Measurements from ENCODE around the gene SERPINA12.

Gene SERPINA12

DNA sequence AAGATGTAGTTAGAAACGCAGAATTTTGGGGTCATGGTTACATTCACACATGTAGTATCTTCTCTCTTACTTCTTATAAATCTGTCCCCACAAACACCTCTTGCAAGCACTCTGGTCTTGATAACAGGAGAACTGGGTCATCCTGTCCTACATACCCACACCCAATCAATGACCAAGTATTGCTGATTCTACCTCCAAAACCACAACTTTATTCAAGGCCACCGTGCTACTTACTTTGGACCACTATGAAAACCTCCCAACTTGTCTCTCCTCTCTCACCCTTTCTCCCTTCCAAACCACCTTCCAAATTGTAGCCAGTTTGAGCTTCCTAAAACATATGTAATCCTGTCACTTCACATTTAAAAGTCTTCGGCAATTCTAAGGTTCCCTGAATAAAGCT is 62.1 kb downstream of the SERPINA12 start:
- H3K9me3 ChIP-seq (ENCODE audit: control insufficient read depth in 5 of 5, low read length in 5 of 5): no peaks in the 10 kb centered on the region
- H3K9ac ChIP-seq (ENCODE audit: low read length in 5 of 5): no peak overlapping the region
- H3K4me3 ChIP-seq (ENCODE audit: low read depth in 1 of 5, low read length in 5 of 5): no peak overlapping the region
- no peaks in the 10 kb centered on the region for H3K4me1 ChIP-seq (ENCODE audit: control insufficient read depth in 5 of 5, insufficient read depth in 5 of 5, low read length in 5 of 5)
- peaks cover 3 to 19% (median 9%) of the 10 kb centered on the region in 5 donors for H3K27me3 ChIP-seq (ENCODE audit: control insufficient read depth in 5 of 5, insufficient read depth in 4 of 5, low read length in 5 of 5)
- H3K36me3 ChIP-seq (ENCODE audit: control insufficient read depth in 5 of 5, insufficient read depth in 5 of 5, low read length in 5 of 5): no peaks in the 10 kb centered on the region
- no peak overlapping the region for H3K27ac ChIP-seq (ENCODE audit: low read depth, low read length)

DNA sequence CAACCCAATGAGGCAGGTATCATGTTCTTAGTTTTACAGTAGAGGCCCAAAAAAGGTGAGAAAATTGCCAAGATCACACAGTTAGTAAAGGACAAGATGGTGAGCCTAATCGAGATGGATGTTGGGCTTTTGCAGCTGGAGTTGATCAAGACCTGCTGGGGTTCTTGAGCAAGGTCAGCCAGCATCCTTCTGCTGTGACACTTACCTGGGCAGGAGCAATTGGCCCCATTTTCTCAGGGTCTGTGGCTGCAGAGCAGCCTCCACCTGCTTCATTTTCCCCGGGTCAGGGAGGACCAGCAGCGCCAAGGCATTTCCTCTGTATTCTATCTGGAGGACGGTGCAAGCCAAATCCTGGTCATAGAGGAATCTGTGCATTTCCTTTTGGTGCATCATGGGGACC is 63.1 kb downstream of the SERPINA12 start:
- H3K36me3 ChIP-seq (ENCODE audit: control insufficient read depth in 5 of 5, insufficient read depth in 5 of 5, low read length in 5 of 5): no peaks in the 10 kb centered on the region
- no peak overlapping the region for H3K4me3 ChIP-seq (ENCODE audit: low read depth in 1 of 5, low read length in 5 of 5)
- H3K27me3 ChIP-seq (ENCODE audit: control insufficient read depth in 5 of 5, insufficient read depth in 4 of 5, low read length in 5 of 5): peaks cover 3 to 19% (median 8%) of the 10 kb centered on the region in 5 donors
- no peaks in the 10 kb centered on the region for H3K4me1 ChIP-seq (ENCODE audit: control insufficient read depth in 5 of 5, insufficient read depth in 5 of 5, low read length in 5 of 5)
- no peak overlapping the region for H3K27ac ChIP-seq (ENCODE audit: low read depth, low read length)
- no peak overlapping the region for H3K9ac ChIP-seq (ENCODE audit: low read length in 5 of 5)
- H3K9me3 ChIP-seq (ENCODE audit: control insufficient read depth in 5 of 5, low read length in 5 of 5): no peaks in the 10 kb centered on the region

DNA sequence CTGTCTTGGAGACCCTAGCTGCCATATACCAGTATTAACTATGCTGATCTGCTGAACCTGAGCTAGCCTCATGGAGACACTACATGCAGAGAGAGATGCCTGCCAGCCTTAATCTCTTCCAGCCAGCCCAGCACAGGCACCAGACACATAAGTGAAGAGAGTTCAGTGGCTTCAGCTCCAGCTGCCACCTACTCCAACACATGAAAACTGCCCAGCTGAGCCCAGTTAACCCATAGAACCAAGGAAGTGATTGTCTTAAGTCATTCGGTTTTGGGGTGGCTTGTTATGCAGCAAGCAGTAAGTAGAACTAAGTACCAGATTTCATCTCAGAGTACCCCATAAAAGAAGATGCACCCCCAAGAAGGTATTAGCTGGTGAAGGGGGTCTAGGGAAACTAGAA is 64.3 kb downstream of the SERPINA12 start:
- Histone ChIP-seq H3K9ac (ENCODE audit: low read length in 5 of 5) (no peak overlapping the region), H3K27ac (ENCODE audit: low read depth, low read length) (no peak overlapping the region), H3K36me3 (ENCODE audit: control insufficient read depth in 5 of 5, insufficient read depth in 5 of 5, low read length in 5 of 5) (no peaks in the 10 kb centered on the region), H3K4me3 (ENCODE audit: low read depth in 1 of 5, low read length in 5 of 5) (no peak overlapping the region), H3K27me3 (ENCODE audit: control insufficient read depth in 5 of 5, insufficient read depth in 4 of 5, low read length in 5 of 5) (peaks cover 1 to 10% (median 3%) of the 10 kb centered on the region in 5 donors), H3K9me3 (ENCODE audit: control insufficient read depth in 5 of 5, low read length in 5 of 5) (no peaks in the 10 kb centered on the region), H3K4me1 (ENCODE audit: control insufficient read depth in 5 of 5, insufficient read depth in 5 of 5, low read length in 5 of 5) (no peaks in the 10 kb centered on the region)

DNA sequence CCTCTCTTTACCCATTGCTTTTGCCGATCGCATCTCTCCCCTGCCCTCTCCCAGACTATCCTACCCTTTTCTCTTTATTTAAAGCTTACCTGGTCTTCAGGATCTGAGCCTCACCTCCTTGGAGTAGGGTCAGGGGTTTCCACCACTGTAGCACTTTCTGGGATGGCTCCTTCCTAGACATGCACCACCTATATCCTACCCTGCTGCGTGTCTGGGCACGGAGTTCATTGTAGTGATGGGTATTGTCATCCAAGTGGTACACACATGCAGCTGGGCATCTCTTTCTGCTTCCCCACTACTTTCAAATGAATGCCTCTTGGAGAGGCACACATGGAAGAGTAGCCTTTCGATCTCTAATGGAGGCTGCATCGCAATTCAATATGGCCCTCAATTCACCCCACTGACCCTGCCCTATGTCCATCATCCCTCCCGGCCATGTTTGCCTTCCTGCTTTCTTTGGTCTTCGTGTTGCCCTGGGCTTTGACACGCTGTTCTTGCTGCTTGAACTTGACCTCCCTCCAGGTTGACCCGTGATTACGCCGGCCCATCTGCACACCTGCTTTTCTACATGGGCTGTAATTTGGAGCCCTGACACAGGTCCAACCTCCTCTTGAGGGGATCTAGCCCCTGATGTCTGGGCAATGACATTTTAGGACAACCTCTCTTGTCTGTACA is 67.6 kb downstream of the SERPINA12 start:
- Histone ChIP-seq H3K27me3 (ENCODE audit: control insufficient read depth in 5 of 5, insufficient read depth in 4 of 5, low read length in 5 of 5) (peaks cover 2 to 14% (median 3%) of the 10 kb centered on the region in 5 donors), H3K36me3 (ENCODE audit: control insufficient read depth in 5 of 5, insufficient read depth in 5 of 5, low read length in 5 of 5) (no peaks in the 10 kb centered on the region), H3K9me3 (ENCODE audit: control insufficient read depth in 5 of 5, low read length in 5 of 5) (no peaks in the 10 kb centered on the region), H3K4me1 (ENCODE audit: control insufficient read depth in 5 of 5, insufficient read depth in 5 of 5, low read length in 5 of 5) (no peaks in the 10 kb centered on the region), H3K4me3 (ENCODE audit: low read depth in 1 of 5, low read length in 5 of 5) (no peak overlapping the region), H3K27ac (ENCODE audit: low read depth, low read length) (no peak overlapping the region), H3K9ac (ENCODE audit: low read length in 5 of 5) (no peak overlapping the region)

DNA sequence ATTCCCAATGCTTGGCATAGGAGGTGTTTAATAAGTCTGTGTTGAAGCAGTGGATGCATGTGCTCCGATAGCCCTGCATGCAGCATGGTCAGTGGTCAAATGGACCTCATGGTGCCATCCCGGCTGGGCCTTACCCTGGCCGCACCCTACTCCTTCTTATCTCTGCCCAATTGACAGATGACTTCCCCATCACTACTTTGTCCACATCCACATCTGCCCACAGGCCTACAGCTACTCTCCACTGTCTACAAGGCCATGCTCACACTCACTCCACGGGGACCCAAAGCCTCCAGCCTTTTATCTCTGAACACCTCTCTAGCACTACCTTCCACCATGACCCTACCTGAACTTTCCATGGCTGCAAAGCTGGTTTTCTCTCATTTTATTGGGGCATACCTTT is 68.1 kb downstream of the SERPINA12 start:
- Histone ChIP-seq H3K27ac (ENCODE audit: low read depth, low read length) (no peak overlapping the region), H3K4me1 (ENCODE audit: control insufficient read depth in 5 of 5, insufficient read depth in 5 of 5, low read length in 5 of 5) (no peaks in the 10 kb centered on the region), H3K9me3 (ENCODE audit: control insufficient read depth in 5 of 5, low read length in 5 of 5) (no peaks in the 10 kb centered on the region), H3K4me3 (ENCODE audit: low read depth in 1 of 5, low read length in 5 of 5) (no peak overlapping the region), H3K36me3 (ENCODE audit: control insufficient read depth in 5 of 5, insufficient read depth in 5 of 5, low read length in 5 of 5) (no peaks in the 10 kb centered on the region), H3K9ac (ENCODE audit: low read length in 5 of 5) (no peak overlapping the region), H3K27me3 (ENCODE audit: control insufficient read depth in 5 of 5, insufficient read depth in 4 of 5, low read length in 5 of 5) (peaks cover 2 to 14% (median 3%) of the 10 kb centered on the region in 5 donors)

DNA sequence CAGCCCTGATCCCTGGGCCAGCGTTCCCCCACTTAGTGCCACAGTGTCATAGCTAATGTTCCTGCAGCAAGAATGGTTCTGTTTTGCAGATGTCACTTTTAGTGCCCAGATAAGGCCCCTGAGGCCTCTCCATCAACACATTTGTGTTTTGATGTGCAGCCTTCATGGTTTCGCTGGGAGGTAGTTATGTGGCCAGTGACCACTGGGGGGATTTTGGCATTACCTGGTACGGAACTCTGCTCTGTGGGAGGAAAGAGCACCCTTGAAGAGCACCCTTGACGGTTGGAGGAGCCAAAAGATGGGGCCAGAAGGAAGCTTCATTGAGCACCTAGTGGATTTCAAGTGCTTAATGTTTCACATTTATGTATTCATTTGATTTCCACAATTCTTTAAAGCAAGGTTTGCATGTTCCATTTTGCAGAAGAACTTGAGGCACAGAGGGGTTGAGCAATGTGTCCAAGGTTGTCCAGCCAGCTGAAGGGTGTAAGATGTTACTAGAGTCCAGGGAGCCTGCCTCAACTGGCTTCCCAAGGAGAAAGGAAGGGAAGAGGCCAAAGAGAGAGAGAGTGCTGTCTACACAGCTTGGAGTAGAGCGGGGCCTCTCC is 69.7 kb downstream of the SERPINA12 start:
- no peak overlapping the region for H3K27ac ChIP-seq (ENCODE audit: low read depth, low read length)
- H3K4me3 ChIP-seq (ENCODE audit: low read depth in 1 of 5, low read length in 5 of 5): no peak overlapping the region
- H3K27me3 ChIP-seq (ENCODE audit: control insufficient read depth in 5 of 5, insufficient read depth in 4 of 5, low read length in 5 of 5): peaks cover 2 to 10% (median 3%) of the 10 kb centered on the region in 5 donors
- H3K4me1 ChIP-seq (ENCODE audit: control insufficient read depth in 5 of 5, insufficient read depth in 5 of 5, low read length in 5 of 5): no peaks in the 10 kb centered on the region
- no peaks in the 10 kb centered on the region for H3K9me3 ChIP-seq (ENCODE audit: control insufficient read depth in 5 of 5, low read length in 5 of 5)
- H3K9ac ChIP-seq (ENCODE audit: low read length in 5 of 5): no peak overlapping the region
- no peaks in the 10 kb centered on the region for H3K36me3 ChIP-seq (ENCODE audit: control insufficient read depth in 5 of 5, insufficient read depth in 5 of 5, low read length in 5 of 5)
